ENCODE data around the gene JAG2.

GRCh38 chr14:105150026-105150367 lies 18.6 kb downstream of the JAG2 start:
- TF ChIP-seq POLR2A (IDR thresholded peaks at IDR 0.05) (no peak), CTCF (IDR thresholded peaks at IDR 0.05) (no peak)

Measured in testis (tissue), 2 donors.